Measurements from ENCODE around the gene ZNF275. TPM values are rescaled to one million over a fixed set of nuclear protein-coding genes. Genes with fewer than 3 reads are reported as not detected.

Gene ZNF275
- total RNA-seq, 1 experiment from 2014 or later = 13.4 TPM

DNA sequence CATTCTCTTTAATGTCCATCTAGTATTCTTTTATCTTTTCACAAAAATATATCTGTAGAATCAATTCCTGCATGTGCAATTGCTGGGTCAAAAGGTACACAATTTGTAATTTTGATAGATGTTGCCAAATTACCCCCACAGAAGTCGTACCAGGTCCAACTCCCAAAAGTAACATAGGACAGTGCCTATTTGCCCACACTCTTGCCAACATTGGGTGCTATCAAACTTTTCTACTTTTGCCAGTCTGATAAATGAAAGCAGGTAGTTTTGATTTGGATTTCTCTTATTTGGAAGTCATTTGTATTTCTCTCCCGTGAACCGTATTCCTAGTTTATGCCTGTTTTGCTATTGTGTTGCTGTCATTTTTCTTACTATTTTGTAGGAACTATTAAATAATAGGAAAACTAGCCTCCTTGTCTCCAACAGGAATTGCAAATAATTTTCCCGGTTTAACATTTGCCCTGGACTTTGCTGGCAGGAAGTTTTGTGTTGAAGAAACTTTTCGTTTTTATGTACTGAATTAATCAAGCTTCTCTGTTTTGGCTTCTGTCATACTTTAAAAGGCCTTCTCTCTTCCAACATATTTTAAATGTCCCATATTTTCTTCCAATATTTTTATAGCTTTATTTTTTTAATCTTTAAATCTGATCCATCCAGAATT lies 33.1 kb downstream of the ZNF275 start:
- Histone ChIP-seq H3K36me3 (no peaks in the 10 kb centered on the region), H3K4me3 (no peak overlapping the region), H3K27ac (no peak overlapping the region), H3K4me1 (no peaks in the 10 kb centered on the region), H3K9me3 (replicated peaks) (no peaks in the 10 kb centered on the region), H3K27me3 (no peaks in the 10 kb centered on the region)
- DNase-seq = no peak

DNA sequence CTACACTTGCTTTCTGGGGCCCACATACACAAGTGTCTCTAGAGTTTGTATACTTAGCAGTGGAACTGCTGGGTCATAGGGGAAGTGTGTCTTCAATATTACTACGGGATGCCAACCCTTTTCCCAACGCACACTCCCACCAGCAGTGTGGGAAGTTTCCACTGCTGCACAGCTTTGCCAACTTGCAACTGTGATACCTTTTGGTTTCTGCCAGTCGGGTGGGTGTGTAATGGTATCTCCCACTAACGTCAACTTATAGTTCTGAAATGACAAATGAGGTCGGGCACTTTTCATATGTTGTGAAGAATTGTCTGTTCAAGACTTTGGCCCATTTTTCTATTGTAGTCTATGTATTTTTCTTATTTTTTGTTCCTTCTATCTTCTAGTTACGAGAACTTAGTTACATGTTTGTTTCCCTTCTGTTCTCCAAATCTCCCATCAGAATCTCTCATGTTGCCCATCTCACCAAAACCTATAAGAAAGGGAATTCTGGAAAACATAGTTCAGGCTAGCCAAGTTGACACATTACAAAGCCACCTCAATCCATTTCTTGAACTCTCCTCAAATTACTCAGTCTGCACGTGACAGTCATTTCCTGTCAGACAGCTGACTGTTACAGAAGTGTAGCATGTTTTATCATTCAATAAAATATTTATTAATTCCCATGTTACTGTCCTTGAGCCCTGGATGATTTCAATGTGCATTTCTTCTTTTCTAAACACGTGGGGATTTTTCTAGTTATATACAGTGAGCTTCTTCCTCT lies 36.5 kb downstream of the ZNF275 start:
- H3K9me3 ChIP-seq (replicated peaks) = no peaks in the 10 kb centered on the region
- no peaks in the 10 kb centered on the region for H3K36me3 ChIP-seq
- DNase-seq = no peak
- no peak overlapping the region for H3K27ac ChIP-seq
- no peak overlapping the region for H3K4me3 ChIP-seq
- H3K4me1 ChIP-seq = no peaks in the 10 kb centered on the region
- H3K27me3 ChIP-seq = no peaks in the 10 kb centered on the region

DNA sequence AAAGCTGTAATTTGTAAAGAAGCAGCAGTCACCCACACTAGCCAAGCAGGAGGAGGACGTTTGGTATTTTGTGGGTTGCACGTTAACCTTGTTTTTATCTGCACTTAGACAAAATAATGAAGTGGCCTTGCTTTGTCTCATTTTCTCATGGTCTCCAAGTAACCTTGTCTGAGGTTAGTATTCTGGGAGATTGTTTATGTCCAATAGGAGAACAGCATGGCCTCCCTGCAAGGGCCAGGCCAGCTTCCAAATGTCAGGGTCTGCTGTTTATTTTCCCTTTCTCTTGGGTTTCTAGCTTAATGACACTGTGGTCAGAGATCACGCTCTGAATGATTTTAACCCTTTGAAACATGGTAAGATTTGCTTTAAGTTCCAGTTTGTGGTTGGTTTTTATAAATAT lies 37.3 kb downstream of the ZNF275 start:
- Histone ChIP-seq H3K27me3 (no peaks in the 10 kb centered on the region), H3K4me1 (no peaks in the 10 kb centered on the region), H3K4me3 (no peak overlapping the region), H3K36me3 (no peaks in the 10 kb centered on the region), H3K9me3 (replicated peaks) (no peaks in the 10 kb centered on the region), H3K27ac (no peak overlapping the region)
- DNase-seq = no peak

DNA sequence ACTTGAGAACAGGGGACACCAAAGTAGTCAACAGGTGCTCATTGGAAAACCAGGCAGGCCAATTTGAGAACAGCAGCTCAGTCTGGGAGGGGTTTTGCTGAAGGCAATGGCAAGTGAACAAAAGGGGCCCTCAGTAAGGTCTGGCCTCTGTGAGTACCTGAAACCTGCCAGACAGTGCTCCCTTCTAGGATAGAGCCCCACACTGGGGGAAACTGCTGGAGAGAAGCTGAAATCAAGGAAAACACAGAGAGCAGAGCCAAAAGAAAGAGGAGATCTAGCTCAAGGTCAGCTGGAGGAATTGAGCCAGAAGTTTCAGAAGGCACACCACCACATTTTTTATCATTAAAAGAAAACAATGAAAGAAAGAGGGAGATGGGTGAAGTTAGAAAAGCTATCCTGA lies 39.0 kb downstream of the ZNF275 start:
- Histone ChIP-seq H3K27ac (no peak overlapping the region), H3K27me3 (no peaks in the 10 kb centered on the region), H3K4me1 (no peaks in the 10 kb centered on the region), H3K36me3 (no peaks in the 10 kb centered on the region), H3K9me3 (replicated peaks) (no peaks in the 10 kb centered on the region), H3K4me3 (no peak overlapping the region)
- DNase-seq = no peak

DNA sequence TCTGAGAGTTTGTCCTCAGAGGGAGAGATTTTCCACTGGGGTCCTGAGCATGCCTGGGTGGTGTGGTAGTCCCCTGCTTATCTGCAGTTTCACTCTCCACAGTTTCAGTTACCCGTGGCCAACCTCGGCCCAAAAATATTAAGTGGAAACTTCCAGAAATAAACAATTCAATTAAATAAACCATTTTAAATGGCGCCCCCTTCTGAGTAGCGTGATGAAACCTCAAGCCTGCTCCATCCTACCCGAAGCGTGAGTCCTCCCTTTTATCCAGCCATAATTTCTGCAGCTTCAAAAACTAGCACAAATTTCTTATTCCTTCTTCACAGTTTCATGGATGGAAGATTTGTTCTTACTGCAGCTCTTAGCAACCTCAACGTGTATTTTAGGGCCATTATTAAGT lies 40.5 kb downstream of the ZNF275 start:
- H3K27ac ChIP-seq = no peak overlapping the region
- no peak for DNase-seq
- no peak overlapping the region for H3K4me3 ChIP-seq

DNA sequence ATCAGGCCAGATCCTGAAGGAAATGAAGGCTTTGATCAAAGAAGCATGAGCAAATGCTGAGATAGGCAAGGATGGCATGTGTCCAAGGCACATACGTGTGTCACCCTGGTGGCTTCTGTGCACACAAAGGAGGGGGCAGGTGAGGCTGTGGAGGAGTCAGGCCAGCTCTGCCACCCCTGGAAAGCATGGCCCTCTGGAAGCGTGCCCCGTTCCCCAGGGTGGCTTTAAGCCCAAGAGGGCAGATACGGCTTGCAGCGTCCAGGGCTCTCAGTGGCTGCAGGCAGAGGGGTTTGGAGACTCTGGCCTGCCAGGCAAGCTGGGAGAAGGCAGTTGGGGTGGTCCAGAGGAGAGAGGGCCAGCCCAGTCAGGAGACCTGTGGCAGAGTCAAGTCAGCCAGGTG lies 41.6 kb downstream of the ZNF275 start:
- no peak overlapping the region for H3K27ac ChIP-seq
- H3K4me3 ChIP-seq = no peak overlapping the region
- H3K36me3 ChIP-seq = no peaks in the 10 kb centered on the region
- no peaks in the 10 kb centered on the region for H3K9me3 ChIP-seq (replicated peaks)
- H3K27me3 ChIP-seq = no peaks in the 10 kb centered on the region
- H3K4me1 ChIP-seq = peaks cover 13% of the 10 kb centered on the region
- DNase-seq = no peak

More for the DNA sequence above, 40.5 kb downstream of the ZNF275 start:
- peaks cover 12% of the 10 kb centered on the region for H3K4me1 ChIP-seq
- no peaks in the 10 kb centered on the region for H3K36me3 ChIP-seq
- no peaks in the 10 kb centered on the region for H3K27me3 ChIP-seq
- no peaks in the 10 kb centered on the region for H3K9me3 ChIP-seq (replicated peaks)

DNA sequence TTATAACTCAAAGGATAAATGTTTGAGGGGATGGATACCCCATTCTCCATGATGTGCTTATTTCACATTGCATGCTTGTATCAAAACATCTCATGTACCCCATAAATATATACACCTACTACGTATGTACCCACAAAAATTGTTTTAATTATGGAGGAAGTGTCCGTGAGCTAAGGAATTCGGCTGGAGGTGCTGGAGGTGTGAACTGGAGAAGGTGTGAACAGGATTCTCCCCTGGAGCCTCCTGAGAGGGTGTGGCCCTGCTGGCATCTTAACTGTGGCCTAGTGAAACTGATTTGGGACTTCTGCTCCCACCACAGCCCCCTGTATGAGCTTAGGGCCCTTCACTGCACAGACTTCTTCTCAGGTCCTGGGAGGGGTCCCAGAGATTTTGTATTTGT lies 43.8 kb downstream of the ZNF275 start:
- Histone ChIP-seq H3K27me3 (no peaks in the 10 kb centered on the region), H3K9me3 (replicated peaks) (no peaks in the 10 kb centered on the region), H3K27ac (no peak overlapping the region), H3K4me1 (peaks cover 19% of the 10 kb centered on the region), H3K36me3 (no peaks in the 10 kb centered on the region), H3K4me3 (no peak overlapping the region)
- DNase-seq = no peak

DNA sequence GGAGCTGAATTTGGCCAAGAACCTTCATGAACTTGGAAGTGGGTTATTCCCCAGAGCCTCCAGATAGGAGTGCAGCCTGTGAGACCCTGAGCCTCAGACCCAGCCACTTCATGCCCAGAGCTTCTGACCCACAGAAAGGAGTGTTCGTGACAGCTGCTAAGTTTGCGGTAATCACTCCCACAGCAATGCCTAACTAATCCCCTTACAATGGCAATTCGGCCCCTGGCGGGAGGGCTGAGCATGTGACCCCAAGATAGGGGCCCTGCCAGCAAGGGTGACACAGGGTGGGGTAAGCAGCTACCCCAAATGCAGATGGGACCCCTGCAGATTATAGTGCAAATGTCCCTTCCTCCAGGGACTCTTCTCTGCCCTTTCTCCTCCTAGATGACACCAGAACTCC lies 44.7 kb downstream of the ZNF275 start:
- no peak overlapping the region for H3K4me3 ChIP-seq
- no peaks in the 10 kb centered on the region for H3K27me3 ChIP-seq
- peak overlapping the region; percentile 71 for H3K27ac ChIP-seq
- DNase-seq = peak; percentile 69 to 80
- H3K4me1 ChIP-seq = peaks cover 19% of the 10 kb centered on the region
- no peaks in the 10 kb centered on the region for H3K36me3 ChIP-seq
- no peaks in the 10 kb centered on the region for H3K9me3 ChIP-seq (replicated peaks)

DNA sequence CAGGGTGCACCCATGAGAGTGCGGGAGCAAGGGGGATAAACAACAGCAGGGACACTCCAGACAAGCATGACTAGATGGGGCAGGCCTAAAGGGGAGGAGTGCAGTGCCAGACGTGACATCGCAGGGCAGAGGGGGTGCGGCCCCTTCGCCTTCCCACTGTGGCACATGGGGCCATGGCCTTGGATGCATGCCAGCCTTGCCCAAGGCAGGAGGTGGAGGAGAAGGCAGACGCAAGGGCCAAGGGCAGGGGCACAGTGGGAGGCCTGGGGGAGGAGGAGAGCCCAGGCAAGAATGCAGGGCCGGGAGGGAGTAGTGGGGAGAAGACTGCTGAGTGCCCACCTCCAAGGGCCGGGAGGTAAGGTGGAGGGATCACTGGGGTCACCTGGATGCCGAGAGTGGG lies 45.6 kb downstream of the ZNF275 start:
- no peak for DNase-seq
- Histone ChIP-seq H3K27ac (no peak overlapping the region), H3K9me3 (replicated peaks) (no peaks in the 10 kb centered on the region), H3K27me3 (no peaks in the 10 kb centered on the region), H3K4me3 (no peak overlapping the region), H3K36me3 (no peaks in the 10 kb centered on the region), H3K4me1 (peaks cover 19% of the 10 kb centered on the region)

DNA sequence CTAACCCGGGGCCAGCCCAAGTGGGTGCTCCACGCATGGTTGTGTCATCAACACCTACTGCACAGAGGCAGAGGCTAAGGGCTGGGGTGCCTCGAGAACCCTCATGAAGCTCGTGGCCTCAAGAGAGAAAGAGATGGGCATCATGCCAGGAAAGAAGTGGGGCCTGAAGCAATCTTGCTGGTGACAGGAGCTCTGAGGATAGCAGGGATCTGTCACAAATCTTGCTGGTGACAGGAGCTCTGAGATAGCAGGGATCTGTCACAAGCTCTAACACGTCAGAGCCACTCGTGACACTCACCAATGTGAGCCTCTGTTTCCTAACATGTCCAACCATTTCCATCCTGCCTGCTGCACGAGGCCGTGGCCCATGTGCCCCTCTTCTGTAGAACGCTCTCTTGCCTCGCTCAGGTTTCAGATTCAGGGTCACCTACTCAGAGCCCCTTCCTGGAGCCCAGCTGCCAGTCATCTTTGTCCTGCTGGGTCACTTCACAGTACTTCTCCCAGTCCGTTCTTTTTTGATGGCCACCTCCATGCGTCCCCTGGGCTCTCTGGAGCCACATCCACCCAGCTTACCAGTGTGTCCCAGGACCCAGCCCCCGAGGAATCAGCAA lies 46.1 kb downstream of the ZNF275 start:
- no peak overlapping the region for H3K27ac ChIP-seq
- H3K4me3 ChIP-seq = no peak overlapping the region
- no peak for DNase-seq
- no peaks in the 10 kb centered on the region for H3K9me3 ChIP-seq (replicated peaks)
- no peaks in the 10 kb centered on the region for H3K36me3 ChIP-seq
- no peaks in the 10 kb centered on the region for H3K27me3 ChIP-seq
- peaks cover 19% of the 10 kb centered on the region for H3K4me1 ChIP-seq

DNA sequence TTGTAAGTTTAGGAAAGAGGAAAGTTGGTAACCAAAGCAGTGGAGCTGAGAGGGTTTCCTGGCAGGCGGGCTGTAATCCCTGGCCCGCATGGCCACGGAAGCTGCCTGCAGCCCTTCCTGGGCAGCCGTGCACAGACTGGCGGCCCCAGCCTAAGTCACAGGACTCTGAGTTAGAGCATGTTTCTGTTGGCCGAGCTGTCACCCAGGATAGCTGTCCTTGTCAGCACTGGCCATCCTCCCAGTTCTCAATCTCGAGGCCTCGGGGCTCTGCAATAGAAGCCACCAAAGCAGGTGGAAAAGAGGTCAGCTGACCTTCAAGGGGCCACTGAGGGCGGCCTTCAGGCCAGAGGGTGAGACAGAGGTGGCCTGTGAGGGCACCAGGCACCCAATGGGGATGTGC lies 46.7 kb downstream of the ZNF275 start:
- H3K27ac ChIP-seq = no peak overlapping the region
- no peaks in the 10 kb centered on the region for H3K9me3 ChIP-seq (replicated peaks)
- no peaks in the 10 kb centered on the region for H3K27me3 ChIP-seq

DNA sequence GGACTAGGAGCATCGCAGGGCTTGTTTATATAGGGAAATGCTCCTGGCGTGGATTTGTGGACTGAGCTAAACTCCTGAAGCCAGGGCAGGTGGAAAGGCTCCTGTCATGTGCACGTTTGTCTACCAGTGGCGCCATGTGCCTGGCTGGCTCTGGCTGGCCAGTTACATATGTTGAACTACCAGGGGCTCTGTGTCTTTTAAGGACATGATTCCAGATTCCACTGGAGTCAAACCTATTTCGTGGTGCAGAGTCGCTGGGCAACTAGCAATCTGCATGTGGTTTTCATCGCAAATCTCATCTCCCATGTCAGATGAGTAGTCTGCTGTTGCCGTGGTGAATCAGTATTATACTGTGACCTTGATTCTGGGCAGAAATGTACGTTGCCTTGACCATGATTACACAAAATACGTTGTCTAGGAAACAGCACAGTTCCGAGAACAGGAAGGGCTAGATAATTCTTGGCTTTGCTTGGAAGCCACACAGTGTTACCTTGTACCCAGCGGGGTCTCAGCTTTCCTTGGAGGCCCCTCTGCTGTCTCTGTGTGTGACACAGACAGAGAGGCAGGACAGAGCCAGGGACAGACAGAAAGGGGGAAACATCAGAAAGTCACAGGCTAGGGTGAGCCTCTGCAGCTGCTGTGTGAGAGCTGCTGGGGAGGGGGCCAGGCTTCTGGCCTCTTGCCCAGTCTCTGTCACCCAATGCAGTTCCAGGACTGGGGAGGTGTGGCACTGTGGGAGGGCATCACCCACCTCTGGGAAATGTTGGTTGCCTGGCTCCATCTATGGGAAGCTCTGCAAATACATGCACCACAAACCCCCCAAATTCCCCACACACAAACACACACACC lies 48.0 kb downstream of the ZNF275 start:
- Histone ChIP-seq H3K36me3 (no peaks in the 10 kb centered on the region), H3K9me3 (replicated peaks) (no peaks in the 10 kb centered on the region), H3K27me3 (no peaks in the 10 kb centered on the region), H3K4me3 (no peak overlapping the region), H3K27ac (peak overlapping the region; percentile 38), H3K4me1 (peaks cover 19% of the 10 kb centered on the region)
- DNase-seq = peak; percentile 79 to 85

More for the DNA sequence above, 46.7 kb downstream of the ZNF275 start:
- DNase-seq = no peak
- Histone ChIP-seq H3K4me1 (peaks cover 19% of the 10 kb centered on the region), H3K4me3 (no peak overlapping the region), H3K36me3 (no peaks in the 10 kb centered on the region)

DNA sequence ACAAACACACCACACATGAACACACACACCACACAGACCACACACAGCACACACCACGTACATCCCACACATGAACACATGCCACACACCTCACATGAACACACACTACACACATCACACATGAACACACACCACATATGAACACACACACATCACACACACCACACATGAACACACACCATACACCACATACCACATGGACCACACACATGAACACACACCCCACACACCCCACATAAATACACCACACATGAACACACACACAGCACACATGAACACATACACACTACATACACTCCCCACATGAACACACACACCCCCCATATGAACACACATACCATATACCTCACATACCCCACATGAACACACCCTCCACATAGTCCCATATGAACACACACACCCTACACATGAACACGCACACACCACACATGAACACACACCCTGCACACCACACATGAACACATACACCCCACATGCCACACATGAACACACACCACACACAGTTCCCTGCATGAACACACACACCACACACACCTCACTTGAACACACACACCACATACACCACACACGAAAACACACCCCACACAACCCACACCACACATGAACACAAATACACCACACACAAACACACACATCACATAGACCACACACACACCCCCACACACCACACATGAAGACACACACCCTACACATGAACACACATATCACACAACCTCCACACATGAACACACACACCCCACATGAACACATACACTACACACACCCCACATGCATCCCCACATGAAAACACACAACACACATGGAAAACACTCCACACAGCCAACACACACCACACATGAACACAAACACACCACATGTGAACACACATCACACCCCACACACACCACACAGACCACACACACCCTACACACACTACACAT lies 48.9 kb downstream of the ZNF275 start:
- H3K9me3 ChIP-seq (replicated peaks) = no peaks in the 10 kb centered on the region
- no peak overlapping the region for H3K27ac ChIP-seq
- H3K4me3 ChIP-seq = no peak overlapping the region
- H3K27me3 ChIP-seq = no peaks in the 10 kb centered on the region
- no peaks in the 10 kb centered on the region for H3K36me3 ChIP-seq
- peaks cover 19% of the 10 kb centered on the region for H3K4me1 ChIP-seq
- DNase-seq = no peak

DNA sequence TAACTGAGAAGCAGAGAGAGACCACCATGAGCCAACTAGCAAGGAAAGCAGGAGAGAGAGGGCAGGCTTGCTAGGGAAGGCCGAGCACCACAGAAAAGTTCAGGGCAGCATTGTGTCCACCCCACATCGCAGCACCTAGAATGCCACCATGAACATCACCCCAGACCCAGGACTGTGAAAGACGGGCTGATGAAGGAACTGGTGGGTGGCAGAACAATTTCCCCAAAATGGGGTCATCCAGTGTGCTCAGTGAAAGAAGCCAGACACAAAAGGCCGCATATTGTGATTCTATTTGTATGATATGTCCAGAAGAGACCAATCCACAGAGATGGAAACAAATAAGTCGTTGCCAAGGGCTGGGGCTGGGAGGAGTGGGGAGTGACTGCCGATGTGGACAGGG lies 50.4 kb downstream of the ZNF275 start:
- Histone ChIP-seq H3K4me3 (no peak overlapping the region), H3K9me3 (replicated peaks) (no peaks in the 10 kb centered on the region), H3K27me3 (no peaks in the 10 kb centered on the region), H3K27ac (no peak overlapping the region), H3K36me3 (no peaks in the 10 kb centered on the region), H3K4me1 (peaks cover 8% of the 10 kb centered on the region)
- no peak for DNase-seq
